ENCODE measurements around the gene TSFM. TPM values are rescaled to one million over a fixed set of nuclear protein-coding genes. Genes with fewer than 3 reads are reported as not detected.

Gene TSFM
- total and polyA plus RNA-seq, 2 donors = 28.6 to 29.2 TPM

GRCh38 chr12:57810450-57810849 is 27.9 kb downstream of the TSFM start:
- no peaks in the 10 kb centered on the region for H3K4me1 ChIP-seq (ENCODE audit: control insufficient read depth in 2 of 2, insufficient read depth in 2 of 2, low read length in 2 of 2)
- H3K4me3 ChIP-seq (ENCODE audit: low read length in 2 of 2) = no peak overlapping the region
- no peaks in the 10 kb centered on the region for H3K27me3 ChIP-seq (ENCODE audit: control insufficient read depth in 2 of 2, insufficient read depth in 1 of 2, low read length in 1 of 2)
- peaks cover 12 to 25% of the 10 kb centered on the region in 2 donors for H3K36me3 ChIP-seq (ENCODE audit: control insufficient read depth in 2 of 2, insufficient read depth in 2 of 2, low read length in 1 of 2)
- DNase-seq (ENCODE audit: low read depth in 6 of 9, low spot score in 9 of 9) = no peak
- H3K27ac ChIP-seq (ENCODE audit: low read depth in 1 of 2, low read length in 1 of 2) = no peak overlapping the region
- H3K9me3 ChIP-seq (ENCODE audit: control insufficient read depth in 2 of 2, insufficient read depth in 1 of 2, low read length in 1 of 2) = no peaks in the 10 kb centered on the region
- WGBS = 94% methylated on average over 5 of the region's 5 CpGs

DNA sequence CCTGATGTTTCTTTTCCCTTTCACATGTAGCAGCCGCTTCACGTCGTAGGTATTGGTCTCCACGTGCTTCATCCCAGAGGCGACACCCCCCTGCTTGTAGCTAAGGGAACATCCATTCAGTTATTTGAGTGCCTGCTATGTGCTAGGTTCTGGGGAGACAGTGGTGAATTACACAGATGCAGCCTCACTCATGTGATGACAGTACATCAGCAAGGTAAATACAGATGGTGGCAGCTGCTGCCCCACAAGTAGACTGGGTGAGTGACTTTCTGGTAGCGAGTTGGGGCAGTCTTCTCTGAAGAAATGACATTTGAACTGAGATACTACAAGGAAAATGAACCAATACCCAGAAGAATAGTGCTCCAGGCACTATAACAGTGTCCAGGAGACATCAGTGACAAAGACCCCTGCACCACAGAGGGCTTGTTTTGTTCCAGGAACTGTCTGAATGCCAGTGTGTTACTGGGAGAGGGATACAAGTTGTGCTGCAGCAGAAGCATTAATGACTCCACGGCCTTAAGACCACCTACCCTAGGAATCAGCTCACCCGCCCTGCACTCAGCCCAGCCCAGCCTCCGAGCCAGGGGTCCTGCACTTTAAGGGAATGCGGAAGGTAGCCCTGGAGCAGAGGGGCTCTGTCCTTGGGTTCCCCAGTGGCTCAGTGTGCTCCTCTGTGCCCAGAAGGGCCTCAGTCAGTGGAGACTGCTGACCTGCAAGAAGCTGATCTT is 28.6 kb downstream of the TSFM start:
- H3K9me3 ChIP-seq (ENCODE audit: control insufficient read depth in 2 of 2, insufficient read depth in 1 of 2, low read length in 1 of 2) = no peaks in the 10 kb centered on the region
- H3K27ac ChIP-seq (ENCODE audit: low read depth in 1 of 2, low read length in 1 of 2) = no peak overlapping the region
- H3K36me3 ChIP-seq (ENCODE audit: control insufficient read depth in 2 of 2, insufficient read depth in 2 of 2, low read length in 1 of 2) = peaks cover 14 to 25% of the 10 kb centered on the region in 2 donors
- 98% methylated on average over 10 of the region's 10 CpGs for WGBS
- no peaks in the 10 kb centered on the region for H3K27me3 ChIP-seq (ENCODE audit: control insufficient read depth in 2 of 2, insufficient read depth in 1 of 2, low read length in 1 of 2)
- DNase-seq (ENCODE audit: low read depth in 6 of 9, low spot score in 9 of 9) = no peak
- peaks cover 4 to 6% of the 10 kb centered on the region in 2 donors for H3K4me1 ChIP-seq (ENCODE audit: control insufficient read depth in 2 of 2, insufficient read depth in 2 of 2, low read length in 2 of 2)
- H3K4me3 ChIP-seq (ENCODE audit: low read length in 2 of 2) = no peak overlapping the region

DNA sequence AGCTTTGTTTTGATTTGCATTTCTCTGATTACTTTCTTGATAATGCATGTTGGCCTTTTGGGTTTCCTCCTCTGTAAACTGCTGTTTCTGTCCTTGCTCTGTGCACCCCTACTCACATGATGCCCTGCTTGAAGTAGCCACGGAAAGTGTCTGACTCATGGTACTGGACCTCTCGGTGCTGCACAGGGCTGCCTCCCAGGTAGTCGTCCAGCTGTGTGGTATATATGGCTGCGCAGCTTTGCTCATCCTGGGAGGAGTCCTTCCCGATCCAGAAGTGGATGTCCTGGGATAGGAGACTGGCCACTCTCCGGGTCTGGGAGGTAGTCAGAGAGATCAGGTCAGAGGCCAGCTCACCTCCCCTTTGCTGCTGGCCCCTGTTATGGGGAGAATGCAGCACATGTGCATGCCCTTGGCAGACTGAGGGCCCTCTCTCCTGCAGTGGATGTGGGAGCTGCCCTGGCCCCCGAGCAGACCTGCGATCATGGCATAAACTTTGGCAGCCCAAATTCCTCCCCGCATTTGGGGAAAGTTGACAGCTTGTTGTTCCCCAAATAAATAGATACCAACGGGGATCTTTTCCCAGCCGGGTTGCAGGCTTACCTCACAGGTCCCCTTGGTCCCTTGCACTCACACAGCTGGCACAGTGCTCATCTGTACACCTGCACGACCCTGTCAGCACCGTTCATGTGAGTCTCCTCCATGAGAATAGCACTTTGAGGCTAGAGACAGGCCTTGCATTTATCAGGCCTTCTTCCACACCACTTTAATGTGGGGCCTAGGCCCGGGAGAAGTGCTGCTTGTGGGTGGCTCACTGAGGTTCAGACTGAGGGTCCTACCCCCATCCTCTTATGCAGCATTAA is 30.8 kb downstream of the TSFM start:
- no peak for DNase-seq (ENCODE audit: low read depth in 6 of 9, low spot score in 9 of 9)
- H3K36me3 ChIP-seq (ENCODE audit: control insufficient read depth in 2 of 2, insufficient read depth in 2 of 2, low read length in 1 of 2) = peaks cover 9 to 13% of the 10 kb centered on the region in 2 donors
- H3K9me3 ChIP-seq (ENCODE audit: control insufficient read depth in 2 of 2, insufficient read depth in 1 of 2, low read length in 1 of 2) = no peaks in the 10 kb centered on the region
- H3K27ac ChIP-seq (ENCODE audit: low read depth in 1 of 2, low read length in 1 of 2) = no peak overlapping the region
- 95% methylated on average over 14 of the region's 14 CpGs for WGBS
- H3K4me3 ChIP-seq (ENCODE audit: low read length in 2 of 2) = no peak overlapping the region
- H3K4me1 ChIP-seq (ENCODE audit: control insufficient read depth in 2 of 2, insufficient read depth in 2 of 2, low read length in 2 of 2) = peaks cover 4 to 11% of the 10 kb centered on the region in 2 donors
- no peaks in the 10 kb centered on the region for H3K27me3 ChIP-seq (ENCODE audit: control insufficient read depth in 2 of 2, insufficient read depth in 1 of 2, low read length in 1 of 2)

DNA sequence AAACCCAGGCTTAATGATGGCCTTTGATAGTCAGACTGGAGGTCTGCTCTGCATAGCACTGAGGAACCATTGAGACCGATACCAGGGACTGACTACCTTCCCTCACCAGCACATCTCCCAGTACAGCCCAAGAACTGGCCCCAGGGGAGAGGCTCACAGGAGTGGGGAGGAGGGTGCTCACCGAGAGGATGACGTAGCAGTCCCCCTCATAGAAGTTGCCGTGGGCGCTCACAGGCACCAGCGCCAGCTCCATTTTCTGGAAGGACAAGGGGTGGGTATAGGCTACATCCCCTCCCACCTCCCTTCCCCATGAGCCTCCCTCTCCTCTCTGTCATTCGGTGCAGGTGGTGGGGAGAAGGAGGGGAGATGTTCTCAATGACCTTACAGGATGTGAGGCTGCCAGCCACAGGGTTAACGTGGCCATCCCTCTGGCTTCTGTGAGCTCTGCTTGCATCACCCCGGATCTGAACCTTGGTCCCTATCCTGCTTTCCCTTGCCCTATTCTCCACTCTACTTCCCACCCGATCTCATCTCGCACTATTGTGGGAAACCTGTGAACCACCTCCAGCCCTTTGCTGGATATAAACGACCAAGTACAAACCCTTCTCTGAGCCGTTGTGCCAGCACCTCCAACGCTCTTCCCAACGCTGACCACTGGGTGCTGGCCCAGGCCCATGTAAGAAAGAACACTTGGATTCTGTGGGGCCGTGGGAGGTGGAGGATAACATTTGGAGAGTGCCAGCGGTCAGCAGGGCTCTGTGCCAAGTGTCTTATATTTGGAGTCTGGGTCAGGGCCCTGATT is 31.6 kb downstream of the TSFM start:
- Histone ChIP-seq H3K27me3 (ENCODE audit: control insufficient read depth in 2 of 2, insufficient read depth in 1 of 2, low read length in 1 of 2) (no peaks in the 10 kb centered on the region), H3K9me3 (ENCODE audit: control insufficient read depth in 2 of 2, insufficient read depth in 1 of 2, low read length in 1 of 2) (no peaks in the 10 kb centered on the region), H3K27ac (ENCODE audit: low read depth in 1 of 2, low read length in 1 of 2) (no peak overlapping the region), H3K36me3 (ENCODE audit: control insufficient read depth in 2 of 2, insufficient read depth in 2 of 2, low read length in 1 of 2) (peaks cover 15 to 18% of the 10 kb centered on the region in 2 donors), H3K4me1 (ENCODE audit: control insufficient read depth in 2 of 2, insufficient read depth in 2 of 2, low read length in 2 of 2) (peaks cover 4 to 11% of the 10 kb centered on the region in 2 donors), H3K4me3 (ENCODE audit: low read length in 2 of 2) (no peak overlapping the region)
- DNase-seq (ENCODE audit: low read depth in 6 of 9, low spot score in 9 of 9) = no peak
- 93% methylated on average over 17 of the region's 17 CpGs for WGBS

DNA sequence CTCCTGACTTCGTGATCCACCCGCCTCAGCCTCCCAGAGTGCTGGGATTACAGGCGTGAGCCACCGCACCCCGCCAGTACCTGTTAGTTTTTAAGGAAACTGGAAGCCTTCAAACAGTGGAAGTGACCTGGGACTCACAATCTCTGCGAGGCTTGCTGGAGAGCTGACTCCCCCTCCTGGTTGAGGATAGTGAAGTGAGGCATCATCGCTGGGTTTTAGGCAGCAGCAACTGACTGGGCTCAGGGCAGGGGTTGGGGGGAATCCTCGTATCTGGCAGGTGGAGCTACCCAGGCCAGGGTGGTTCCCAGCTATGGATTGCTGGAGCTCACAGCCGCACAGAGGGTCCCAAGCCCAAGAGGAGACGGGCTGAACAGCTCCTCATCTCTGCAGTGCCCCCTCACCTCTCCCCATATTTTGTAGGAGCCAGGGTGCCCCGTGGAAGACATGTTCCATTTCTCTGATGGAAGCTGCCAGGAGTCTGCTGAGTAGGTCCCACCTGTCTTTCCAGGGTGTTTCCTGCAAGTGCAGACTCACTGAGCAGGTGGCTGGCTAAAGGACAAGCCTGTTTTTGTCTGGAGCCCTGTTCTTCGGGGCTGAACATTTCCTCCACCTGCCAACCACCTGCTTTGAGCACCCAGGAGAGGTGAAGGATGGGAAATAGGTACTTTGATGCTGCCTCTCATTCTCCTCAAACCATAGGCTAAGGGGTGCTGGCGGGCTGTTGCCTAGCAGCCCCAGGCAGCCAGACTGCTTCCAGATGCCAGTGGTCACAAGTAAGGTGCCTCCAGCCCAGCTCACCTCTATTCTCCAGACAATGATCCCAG is 32.8 kb downstream of the TSFM start:
- Histone ChIP-seq H3K9me3 (ENCODE audit: control insufficient read depth in 2 of 2, insufficient read depth in 1 of 2, low read length in 1 of 2) (no peaks in the 10 kb centered on the region), H3K4me3 (ENCODE audit: low read length in 2 of 2) (no peak overlapping the region), H3K36me3 (ENCODE audit: control insufficient read depth in 2 of 2, insufficient read depth in 2 of 2, low read length in 1 of 2) (peaks cover 14 to 26% of the 10 kb centered on the region in 2 donors), H3K4me1 (ENCODE audit: control insufficient read depth in 2 of 2, insufficient read depth in 2 of 2, low read length in 2 of 2) (peaks cover 4 to 11% of the 10 kb centered on the region in 2 donors), H3K27me3 (ENCODE audit: control insufficient read depth in 2 of 2, insufficient read depth in 1 of 2, low read length in 1 of 2) (no peaks in the 10 kb centered on the region), H3K27ac (ENCODE audit: low read depth in 1 of 2, low read length in 1 of 2) (no peak overlapping the region)
- WGBS = 94% methylated on average over 13 of the region's 13 CpGs
- DNase-seq (ENCODE audit: low read depth in 6 of 9, low spot score in 9 of 9) = no peak

GRCh38 chr12:57816001-57816854 is 33.6 kb downstream of the TSFM start:
- no peak overlapping the region for H3K27ac ChIP-seq (ENCODE audit: low read depth in 1 of 2, low read length in 1 of 2)
- no peaks in the 10 kb centered on the region for H3K9me3 ChIP-seq (ENCODE audit: control insufficient read depth in 2 of 2, insufficient read depth in 1 of 2, low read length in 1 of 2)
- WGBS = 91% methylated on average over 3 of the region's 3 CpGs
- peaks cover 4 to 11% of the 10 kb centered on the region in 2 donors for H3K4me1 ChIP-seq (ENCODE audit: control insufficient read depth in 2 of 2, insufficient read depth in 2 of 2, low read length in 2 of 2)
- no peak for DNase-seq (ENCODE audit: low read depth in 6 of 9, low spot score in 9 of 9)
- H3K36me3 ChIP-seq (ENCODE audit: control insufficient read depth in 2 of 2, insufficient read depth in 2 of 2, low read length in 1 of 2) = peaks cover 14 to 32% of the 10 kb centered on the region in 2 donors
- no peaks in the 10 kb centered on the region for H3K27me3 ChIP-seq (ENCODE audit: control insufficient read depth in 2 of 2, insufficient read depth in 1 of 2, low read length in 1 of 2)
- H3K4me3 ChIP-seq (ENCODE audit: low read length in 2 of 2) = no peak overlapping the region

DNA sequence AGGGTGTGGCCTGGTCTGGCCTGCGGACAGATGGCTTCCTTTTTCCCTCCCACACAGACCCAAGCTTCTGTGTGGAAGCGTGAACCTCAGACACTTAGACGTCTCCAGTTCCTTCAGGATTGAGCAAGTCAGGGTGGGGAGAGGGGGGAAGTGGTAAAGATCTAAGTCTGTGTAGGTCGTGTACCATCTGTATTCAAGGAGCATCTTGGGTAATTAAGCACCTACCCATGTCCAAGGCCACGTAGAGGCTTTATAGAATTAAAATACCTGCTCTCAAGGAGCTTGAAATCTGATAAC is 34.2 kb downstream of the TSFM start:
- 81% methylated on average over 5 of the region's 5 CpGs for WGBS
- Histone ChIP-seq H3K27me3 (ENCODE audit: control insufficient read depth in 2 of 2, insufficient read depth in 1 of 2, low read length in 1 of 2) (no peaks in the 10 kb centered on the region), H3K27ac (ENCODE audit: low read depth in 1 of 2, low read length in 1 of 2) (no peak overlapping the region), H3K9me3 (ENCODE audit: control insufficient read depth in 2 of 2, insufficient read depth in 1 of 2, low read length in 1 of 2) (no peaks in the 10 kb centered on the region), H3K36me3 (ENCODE audit: control insufficient read depth in 2 of 2, insufficient read depth in 2 of 2, low read length in 1 of 2) (peaks cover 20 to 38% of the 10 kb centered on the region in 2 donors), H3K4me3 (ENCODE audit: low read length in 2 of 2) (no peak overlapping the region), H3K4me1 (ENCODE audit: control insufficient read depth in 2 of 2, insufficient read depth in 2 of 2, low read length in 2 of 2) (peaks cover 4 to 11% of the 10 kb centered on the region in 2 donors)
- no peak for DNase-seq (ENCODE audit: low read depth in 6 of 9, low spot score in 9 of 9)

All from thymus (tissue), 11 donors.